ENCODE measurements around the gene TTLL10. TPM values are rescaled to one million over a fixed set of nuclear protein-coding genes. Genes with fewer than 3 reads are reported as not detected.

The TTLL10 gene
- total and polyA plus RNA-seq, 2 of the 4 experiments (the other 2 are of a cell fraction) = not detected

DNA sequence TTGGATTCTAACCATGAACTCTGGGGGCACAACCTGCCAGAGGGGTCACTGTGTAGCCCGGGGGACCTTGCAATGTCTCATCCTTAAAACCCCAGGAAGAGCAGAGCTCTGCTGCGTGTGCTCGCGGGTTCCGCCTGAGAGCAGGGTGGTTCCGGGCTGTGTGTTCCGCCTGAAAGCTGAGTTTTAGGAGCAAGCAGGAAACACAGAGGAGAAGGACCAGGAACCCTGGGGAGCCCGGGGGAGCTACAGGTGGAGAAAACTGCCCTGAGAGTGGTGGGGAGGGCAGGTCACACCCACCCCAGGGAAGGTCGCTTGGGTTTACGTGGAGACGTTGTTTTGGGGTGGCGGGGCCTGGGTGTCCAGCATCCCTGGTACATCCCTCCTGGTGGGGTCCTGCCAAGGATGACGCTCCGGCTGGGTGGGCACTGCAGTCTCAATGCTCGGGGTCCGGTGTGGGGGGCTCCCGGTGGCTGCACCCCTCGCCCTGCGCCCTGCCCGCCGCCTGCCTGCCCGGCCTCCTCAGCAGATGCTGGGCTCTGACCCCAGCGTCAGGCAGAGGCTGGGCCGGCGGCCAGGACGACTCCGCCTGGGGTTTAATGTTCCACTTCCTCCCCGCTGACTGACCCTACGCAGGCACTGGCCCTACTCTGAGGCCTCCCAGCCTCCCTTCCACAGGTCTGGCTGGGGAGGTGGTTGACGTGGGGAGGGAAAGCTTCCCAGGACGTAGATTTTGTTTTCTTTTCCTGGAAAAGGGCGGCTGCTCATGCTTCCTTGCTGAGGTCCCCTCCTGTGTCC lies 40.5 kb upstream of the TTLL10 start:
- Histone ChIP-seq H4K20me1 (ENCODE audit: insufficient read depth, low read length) (no peaks in the 10 kb centered on the region), H2BK120ac (ENCODE audit: low read depth, low read length) (no peak overlapping the region), H3K9me3 (ENCODE audit: control insufficient read depth, insufficient read depth, low read length) (no peaks in the 10 kb centered on the region), H4K8ac (ENCODE audit: low read depth in 2 of 2, low read length in 2 of 2) (no peak overlapping the region), H3K4ac (ENCODE audit: low read depth, low read length) (no peak overlapping the region), H3K4me2 (ENCODE audit: low read depth, low read length) (no peak overlapping the region), H3K9me1 (ENCODE audit: insufficient read depth, low read length) (no peaks in the 10 kb centered on the region), H2AK5ac (ENCODE audit: low read depth, low read length) (no peak overlapping the region; the same call in 1 of the 2 replicates), H3K27ac (ENCODE audit: insufficient read depth, low read length) (no peak overlapping the region), H3K14ac (replicated peaks; ENCODE audit: low read depth, low read length) (no peak overlapping the region), H3K56ac (ENCODE audit: extremely low read depth, insufficient read depth, low read length) (no peak overlapping the region), H2BK15ac (ENCODE audit: low read depth, low read length) (no peak overlapping the region), H2AK9ac (replicated peaks; ENCODE audit: low read depth, low read length, poor library complexity) (no peak overlapping the region), H2BK20ac (ENCODE audit: low read depth, low read length) (no peak overlapping the region), H2BK5ac (ENCODE audit: low read depth, low read length, poor library complexity, severe bottlenecking) (no peak overlapping the region), H2AFZ (replicated peaks; ENCODE audit: low read length, poor library complexity) (peak overlapping the region; percentile 82), H3K23ac (ENCODE audit: low read depth, low read length) (no peak overlapping the region), H3K4me1 (ENCODE audit: control insufficient read depth, insufficient read depth, low read length) (no peaks in the 10 kb centered on the region), H3K4me3 (ENCODE audit: insufficient read depth, low read depth, low read length) (no peak overlapping the region), H3K9ac (ENCODE audit: low read depth, low read length) (no peak overlapping the region), H4K5ac (ENCODE audit: low read depth, low read length) (no peak overlapping the region), H4K91ac (ENCODE audit: insufficient read depth, low read depth, low read length) (no peak overlapping the region), H3K36me3 (ENCODE audit: control insufficient read depth, insufficient read depth, low read length) (no peaks in the 10 kb centered on the region), H3K18ac (ENCODE audit: low read depth, low read length) (no peak overlapping the region), H3K79me1 (ENCODE audit: low read depth in 1 of 2, low read length in 2 of 2) (no peaks in the 10 kb centered on the region), H3K27me3 (ENCODE audit: control insufficient read depth, insufficient read depth, low read length) (peaks cover 24% of the 10 kb centered on the region)
- TF ChIP-seq, protein P1, sequence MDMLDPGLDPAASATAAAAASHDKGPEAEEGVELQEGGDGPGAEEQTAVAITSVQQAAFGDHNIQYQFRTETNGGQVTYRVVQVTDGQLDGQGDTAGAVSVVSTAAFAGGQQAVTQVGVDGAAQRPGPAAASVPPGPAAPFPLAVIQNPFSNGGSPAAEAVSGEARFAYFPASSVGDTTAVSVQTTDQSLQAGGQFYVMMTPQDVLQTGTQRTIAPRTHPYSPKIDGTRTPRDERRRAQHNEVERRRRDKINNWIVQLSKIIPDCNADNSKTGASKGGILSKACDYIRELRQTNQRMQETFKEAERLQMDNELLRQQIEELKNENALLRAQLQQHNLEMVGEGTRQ (IDR thresholded peaks at IDR 0.05; ENCODE audit: low read depth, low read length) = no peak
- TF ChIP-seq NFE2L2 (IDR thresholded peaks at IDR 0.05; ENCODE audit: low read depth, low read length) = no peak
- no peak for TF ChIP-seq MAZ (IDR thresholded peaks at IDR 0.05; ENCODE audit: borderline replicate concordance, low read depth, low read length)
- no peak for TF ChIP-seq SMC3 (IDR thresholded peaks at IDR 0.05; ENCODE audit: low read depth, low read length)
- no peak for TF ChIP-seq FOS (IDR thresholded peaks at IDR 0.05; ENCODE audit: low read depth, low read length)
- TF ChIP-seq BHLHE40 (IDR thresholded peaks at IDR 0.05; ENCODE audit: low read depth, low read length) = no peak
- no peak for TF ChIP-seq RCOR1 (IDR thresholded peaks at IDR 0.05; ENCODE audit: insufficient replicate concordance, low read length)
- TF ChIP-seq CEBPB (IDR thresholded peaks at IDR 0.05; ENCODE audit: low read depth, low read length) = no peak
- TF ChIP-seq, protein P2, sequence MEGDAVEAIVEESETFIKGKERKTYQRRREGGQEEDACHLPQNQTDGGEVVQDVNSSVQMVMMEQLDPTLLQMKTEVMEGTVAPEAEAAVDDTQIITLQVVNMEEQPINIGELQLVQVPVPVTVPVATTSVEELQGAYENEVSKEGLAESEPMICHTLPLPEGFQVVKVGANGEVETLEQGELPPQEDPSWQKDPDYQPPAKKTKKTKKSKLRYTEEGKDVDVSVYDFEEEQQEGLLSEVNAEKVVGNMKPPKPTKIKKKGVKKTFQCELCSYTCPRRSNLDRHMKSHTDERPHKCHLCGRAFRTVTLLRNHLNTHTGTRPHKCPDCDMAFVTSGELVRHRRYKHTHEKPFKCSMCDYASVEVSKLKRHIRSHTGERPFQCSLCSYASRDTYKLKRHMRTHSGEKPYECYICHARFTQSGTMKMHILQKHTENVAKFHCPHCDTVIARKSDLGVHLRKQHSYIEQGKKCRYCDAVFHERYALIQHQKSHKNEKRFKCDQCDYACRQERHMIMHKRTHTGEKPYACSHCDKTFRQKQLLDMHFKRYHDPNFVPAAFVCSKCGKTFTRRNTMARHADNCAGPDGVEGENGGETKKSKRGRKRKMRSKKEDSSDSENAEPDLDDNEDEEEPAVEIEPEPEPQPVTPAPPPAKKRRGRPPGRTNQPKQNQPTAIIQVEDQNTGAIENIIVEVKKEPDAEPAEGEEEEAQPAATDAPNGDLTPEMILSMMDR (conservative IDR thresholded peaks at IDR 0.05; ENCODE audit: low read depth, low read length) = no peak
- no TSS peak for BruUV-seq (replicated peaks)
- 95% methylated on average over 9 of the region's 32 CpGs; no CpG with 5 or more reads in 1 of the 2 experiments for WGBS, 2 experiments (ENCODE audit: extremely low coverage in 2 of 2, insufficient read length in 1 of 2)
- in situ Hi-C loops (cut with MboI; ENCODE audit: low sequenced_read_pairs) (no loop called here), dilution Hi-C loops (cut with HindIII; ENCODE audit: low sequenced_read_pairs, unreplicated experiment) (no loop called here), intact Hi-C loops (cut with micrococcal nuclease) (no loop called here)
- ChIA-PET POLR2A (ENCODE audit: unreplicated experiment) (no interaction called here), CTCF (no interaction called here)
- peak; percentile 39 for DNase-seq
- peak; percentile 69; the same call in 1 of the 2 replicates for ATAC-seq (ENCODE audit: low read depth)
